CD8-positive, alpha-beta memory T cell (primary cell): ENCODE measurements around the gene MEF2A. TPM values are rescaled to one million over a fixed set of nuclear protein-coding genes. Genes with fewer than 3 reads are reported as not detected.

Experiments used
- CTCF ChIA-PET: fragments of 350-600 bp; sonication (Branson Sonifier 250); formaldehyde crosslinking; loops from one replicate; lab custom pipeline; 2021; ENCODE audit warnings: antibody characterized with exemption; lab: Charles Lee
- POLR2A ChIA-PET: fragments of 350-600 bp; sonication (Branson Sonifier 250); formaldehyde crosslinking; loops from one replicate; lab custom pipeline; 2021; ENCODE audit warnings: antibody characterized with exemption; lab: Charles Lee
- DNase-seq, 5 donors: peaks; one replicate each; pipeline versions ENCODE4 v3.0.0 to v3.0.0-alpha.2; 2020 to 2022; ENCODE audit warnings: mixed read lengths in 1 of 5
- H3K27ac ChIP-seq: one replicate; pipeline ENCODE4 v1.7.0; 2013; ENCODE audit warnings: low read depth, mild to moderate bottlenecking, low read length, moderate library complexity
- H3K27me3 ChIP-seq: 2 replicates; pipeline ENCODE4 v1.7.0; 2013; ENCODE audit warnings: low read length, mild to moderate bottlenecking; ENCODE audit not compliant: insufficient read depth, poor library complexity, severe bottlenecking
- H3K36me3 ChIP-seq: 2 replicates; pipeline ENCODE4 v1.7.0; 2013; ENCODE audit warnings: mild to moderate bottlenecking, low read length, moderate library complexity; ENCODE audit not compliant: insufficient read depth
- H3K4me1 ChIP-seq: 2 replicates; pipeline ENCODE4 v1.7.0; 2013; ENCODE audit warnings: mild to moderate bottlenecking, low read length, moderate library complexity; ENCODE audit not compliant: insufficient read depth
- H3K4me3 ChIP-seq: 2 replicates; pipeline ENCODE4 v1.7.0; 2013; ENCODE audit warnings: mild to moderate bottlenecking, low read length
- H3K9me3 ChIP-seq: 2 replicates; pipeline ENCODE4 v1.7.0; 2013; ENCODE audit warnings: mild to moderate bottlenecking, low read length
- H3K27ac Mint-ChIP-seq, 8 donors: one replicate each; pipeline ENCODE4 v1.8.0; 2020 to 2021; ENCODE audit warnings: mixed read lengths in 8 of 8, mild to moderate bottlenecking in 6 of 8, inconsistent platforms in 3 of 8, moderate library complexity in 3 of 8
- H3K27me3 Mint-ChIP-seq, 2 donors: one replicate each; pipeline ENCODE4 v1.8.0; 2020 to 2021; ENCODE audit warnings: mixed read lengths in 2 of 2, mild to moderate bottlenecking in 1 of 2, moderate library complexity in 1 of 2
- H3K36me3 Mint-ChIP-seq, 3 donors: one replicate each; pipeline ENCODE4 v1.8.0; 2020 to 2021; ENCODE audit warnings: mixed read lengths in 3 of 3, inconsistent platforms in 1 of 3, mild to moderate bottlenecking in 1 of 3
- H3K4me1 Mint-ChIP-seq, 3 donors: one replicate each; pipeline ENCODE4 v1.8.0; 2020 to 2021; ENCODE audit warnings: mixed read lengths in 3 of 3, inconsistent platforms in 1 of 3, mild to moderate bottlenecking in 1 of 3
- H3K4me3 Mint-ChIP-seq, 7 donors: one replicate each; pipeline ENCODE4 v1.8.0; 2020 to 2021; ENCODE audit warnings: mixed read lengths in 7 of 7, mild to moderate bottlenecking in 6 of 7, moderate library complexity in 4 of 7, inconsistent platforms in 2 of 7
- H3K9me3 Mint-ChIP-seq, 5 donors: one replicate each; pipeline ENCODE4 v1.8.0; 2020 to 2022; ENCODE audit warnings: mixed read lengths in 5 of 5, mild to moderate bottlenecking in 3 of 5, moderate library complexity in 2 of 5, inconsistent platforms in 1 of 5
- polyA plus RNA-seq: library from polyadenylated mRNA; unstranded; fragments of 300-500 nt; fragmentation: Illumina TruSeq; gene quantifications from one replicate; pipeline ENCODE4 v1.2.3, GENCODE V29; 2021
- total RNA-seq, 2 experiments: library from RNA; stranded (reverse); gene quantifications; one replicate each; pipeline ENCODE4 v1.2.3, GENCODE V29; 2021

MEF2A gene
- total and polyA plus RNA-seq, 3 experiments from 2014 or later, result 15.3 to 22.4 (median 21.1) TPM

DNA sequence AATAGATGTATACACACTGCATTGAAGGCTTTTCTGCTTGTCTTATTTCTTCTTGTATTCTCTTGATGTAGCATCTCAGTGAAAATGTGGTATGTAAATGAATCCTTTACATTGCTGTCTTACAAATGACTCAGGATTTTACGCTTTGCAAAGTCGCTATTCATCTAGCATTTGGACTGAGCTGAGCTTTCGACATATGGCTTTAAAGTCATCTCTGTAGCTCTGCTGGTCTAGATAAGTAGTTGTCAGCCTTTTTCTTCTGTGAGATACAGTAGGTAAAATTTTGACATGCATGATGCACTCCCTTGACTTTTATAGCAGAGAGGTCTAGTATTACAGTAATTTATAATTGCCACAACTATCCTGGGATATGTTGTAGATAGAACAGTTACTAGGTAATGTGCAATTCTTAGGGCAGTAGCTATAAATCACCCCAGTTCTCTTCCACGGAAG, 16.8 kb downstream of the MEF2A start:
- Histone ChIP-seq H3K27me3 (no peaks in the 10 kb centered on the region), H3K36me3 (no peaks in the 10 kb centered on the region), H3K9me3 (no peaks in the 10 kb centered on the region), H3K4me3 (no peak overlapping the region), H3K27ac (no peak overlapping the region), H3K4me1 (peaks cover 4% of the 10 kb centered on the region)
- H3K9me3 Mint-ChIP-seq, result peaks cover 11 to 29% (median 25%) of the 10 kb centered on the region in 5 donors
- POLR2A ChIA-PET, result no interaction called here
- no peak for DNase-seq
- no peak overlapping the region for H3K4me3 Mint-ChIP-seq
- peaks cover 6 to 32% (median 22%) of the 10 kb centered on the region in 3 donors for H3K36me3 Mint-ChIP-seq
- CTCF ChIA-PET, result no interaction called here
- H3K27ac Mint-ChIP-seq, result no peak overlapping the region
- H3K4me1 Mint-ChIP-seq, result peaks cover 35 to 57% (median 37%) of the 10 kb centered on the region in 3 donors
- no peaks in the 10 kb centered on the region for H3K27me3 Mint-ChIP-seq

DNA sequence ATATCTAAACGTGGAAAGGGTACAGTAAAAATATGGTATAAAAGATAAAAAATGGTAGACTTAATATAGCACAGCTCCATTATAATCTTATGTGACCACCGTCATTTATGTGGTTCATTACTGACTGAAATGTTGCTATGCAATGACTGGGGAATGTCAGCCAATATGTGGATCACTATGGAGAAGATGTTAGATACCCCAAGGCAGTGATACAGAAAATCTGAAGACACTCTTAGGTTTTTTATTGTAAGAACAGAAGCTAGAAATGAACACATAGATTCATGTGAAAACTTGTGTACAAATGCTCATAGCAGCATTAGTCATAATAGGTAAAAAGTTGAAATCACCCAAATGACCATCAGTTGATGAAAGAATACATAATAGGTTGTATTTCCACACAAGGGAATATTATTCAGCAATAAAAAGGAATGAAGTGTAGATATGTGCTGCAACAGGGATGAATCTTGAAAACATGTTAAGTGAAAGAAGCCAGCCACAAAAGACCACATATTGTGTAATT, 18.4 kb downstream of the MEF2A start:
- Histone ChIP-seq H3K4me3 (no peak overlapping the region), H3K9me3 (no peaks in the 10 kb centered on the region), H3K27me3 (no peaks in the 10 kb centered on the region), H3K27ac (no peak overlapping the region), H3K36me3 (no peaks in the 10 kb centered on the region), H3K4me1 (peaks cover 4% of the 10 kb centered on the region)
- H3K4me1 Mint-ChIP-seq, result peaks cover 28 to 53% (median 31%) of the 10 kb centered on the region in 3 donors
- H3K27me3 Mint-ChIP-seq, result no peaks in the 10 kb centered on the region
- CTCF ChIA-PET, result no interaction called here
- no peak overlapping the region for H3K27ac Mint-ChIP-seq
- H3K9me3 Mint-ChIP-seq, result peaks cover 11 to 31% (median 29%) of the 10 kb centered on the region in 5 donors
- POLR2A ChIA-PET, result no interaction called here
- no peak overlapping the region for H3K4me3 Mint-ChIP-seq
- no peak for DNase-seq
- H3K36me3 Mint-ChIP-seq, result peaks cover 10 to 42% (median 23%) of the 10 kb centered on the region in 3 donors

DNA sequence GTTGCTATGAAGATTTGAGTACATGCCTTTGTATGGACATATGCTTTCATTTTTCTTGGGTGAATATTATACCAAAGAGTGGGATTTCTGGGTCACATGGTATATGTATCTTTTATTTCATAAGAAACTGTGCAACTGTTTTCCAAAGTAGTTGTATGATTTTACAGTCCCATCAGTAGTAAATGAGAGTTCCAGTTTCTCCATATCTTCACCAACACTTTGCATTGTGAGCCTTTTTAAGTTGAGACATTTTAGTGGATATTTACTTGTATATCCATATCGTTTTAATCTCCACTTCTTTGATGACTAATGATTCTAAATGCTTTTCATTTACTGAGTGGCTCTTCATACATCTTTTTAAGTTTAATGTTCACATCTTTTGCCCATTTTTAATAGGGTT, 20.3 kb downstream of the MEF2A start:
- Mint-ChIP-seq H3K4me1 (peaks cover 33 to 53% (median 36%) of the 10 kb centered on the region in 3 donors), H3K27me3 (no peaks in the 10 kb centered on the region), H3K36me3 (peaks cover 10 to 45% (median 23%) of the 10 kb centered on the region in 3 donors), H3K4me3 (no peak overlapping the region), H3K27ac (no peak overlapping the region), H3K9me3 (peaks cover 11 to 31% (median 29%) of the 10 kb centered on the region in 5 donors)
- H3K36me3 ChIP-seq, result no peaks in the 10 kb centered on the region
- no peak overlapping the region for H3K4me3 ChIP-seq
- CTCF ChIA-PET, result no interaction called here
- no peak for DNase-seq
- H3K4me1 ChIP-seq, result peaks cover 4% of the 10 kb centered on the region
- H3K27me3 ChIP-seq, result no peaks in the 10 kb centered on the region
- POLR2A ChIA-PET, result no interaction called here
- H3K9me3 ChIP-seq, result no peaks in the 10 kb centered on the region
- H3K27ac ChIP-seq, result no peak overlapping the region

DNA sequence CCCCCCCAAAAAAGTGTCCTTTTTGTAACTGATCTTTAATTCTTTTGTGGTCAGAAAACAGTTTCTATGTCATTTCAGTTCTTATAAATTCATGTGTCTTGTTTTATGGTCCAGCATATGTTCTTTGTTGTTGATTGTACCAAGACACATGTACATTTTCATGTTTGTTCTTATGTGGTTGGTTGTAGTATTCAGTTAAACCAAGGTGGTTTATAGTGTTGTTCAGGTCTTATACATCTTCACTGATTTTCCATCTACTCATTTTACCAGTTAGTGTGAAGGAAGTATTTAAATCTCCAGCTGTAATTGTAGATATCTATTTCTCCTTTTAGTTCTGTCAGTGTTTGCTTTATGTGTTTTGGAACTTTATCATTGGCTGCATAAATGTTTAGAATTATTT, 24.0 kb downstream of the MEF2A start:
- ChIA-PET POLR2A (no interaction called here), CTCF (no interaction called here)
- no peaks in the 10 kb centered on the region for H3K4me1 ChIP-seq
- DNase-seq, result no peak
- H3K9me3 ChIP-seq, result no peaks in the 10 kb centered on the region
- H3K36me3 ChIP-seq, result no peaks in the 10 kb centered on the region
- Mint-ChIP-seq H3K36me3 (peaks cover 12 to 59% (median 25%) of the 10 kb centered on the region in 3 donors), H3K4me3 (no peak overlapping the region), H3K27ac (no peak overlapping the region), H3K4me1 (peaks cover 41 to 56% (median 45%) of the 10 kb centered on the region in 3 donors), H3K27me3 (no peaks in the 10 kb centered on the region), H3K9me3 (peaks cover 9 to 28% (median 19%) of the 10 kb centered on the region in 5 donors)
- no peak overlapping the region for H3K4me3 ChIP-seq
- no peaks in the 10 kb centered on the region for H3K27me3 ChIP-seq
- no peak overlapping the region for H3K27ac ChIP-seq

DNA sequence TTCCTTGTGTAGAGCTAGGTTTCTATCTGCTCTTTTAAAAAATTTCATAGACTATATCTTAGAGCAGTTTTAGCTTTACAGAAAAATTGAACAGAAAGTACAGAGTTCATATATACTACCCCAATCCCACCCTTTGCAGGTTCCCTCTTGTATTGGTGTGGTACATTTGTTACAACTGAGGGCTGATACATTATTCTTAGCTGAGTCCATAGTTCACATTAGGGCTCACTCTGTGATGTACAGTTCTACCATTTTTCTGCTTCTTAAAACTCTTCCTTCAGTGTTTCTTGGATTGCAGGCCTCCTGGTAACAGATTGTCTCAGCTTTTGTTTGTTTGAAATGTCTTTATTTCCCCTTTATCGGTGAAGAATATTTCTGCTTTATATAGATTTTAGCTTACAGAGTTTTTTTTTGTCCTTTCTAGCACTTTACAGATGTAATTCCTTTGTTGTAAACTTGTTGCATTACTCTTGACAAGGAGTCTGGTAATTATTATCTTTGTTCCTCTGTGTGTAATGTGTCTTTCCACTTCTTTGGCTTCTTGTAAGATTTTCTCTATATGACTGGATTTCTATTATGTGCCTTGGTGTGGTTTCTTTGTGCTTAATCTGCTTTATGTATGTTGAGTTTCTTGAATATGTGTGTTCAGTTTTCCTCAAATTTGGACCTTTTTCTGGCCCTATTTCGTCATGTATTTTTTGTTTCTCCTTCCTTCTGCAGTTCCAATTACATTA, 25.3 kb downstream of the MEF2A start:
- no peak overlapping the region for H3K4me3 ChIP-seq
- no peak for DNase-seq
- peak overlapping the region in 1 of 8 donors; percentile 24 for H3K27ac Mint-ChIP-seq
- no peaks in the 10 kb centered on the region for H3K9me3 ChIP-seq
- no peak overlapping the region for H3K27ac ChIP-seq
- peak overlapping the region in 1 of 7 donors; percentile 1 for H3K4me3 Mint-ChIP-seq
- POLR2A ChIA-PET, result interaction anchor here (0.5 kb wide), 1 partner anchor 250 kb away, joined by 8 read pairs; no protein-coding TSS in a partner anchor
- peaks cover 11 to 21% (median 16%) of the 10 kb centered on the region in 5 donors for H3K9me3 Mint-ChIP-seq
- no peaks in the 10 kb centered on the region for H3K27me3 Mint-ChIP-seq
- CTCF ChIA-PET, result no interaction called here
- no peaks in the 10 kb centered on the region for H3K36me3 ChIP-seq
- peaks cover 46 to 64% (median 51%) of the 10 kb centered on the region in 3 donors for H3K4me1 Mint-ChIP-seq
- H3K36me3 Mint-ChIP-seq, result peaks cover 10 to 57% (median 22%) of the 10 kb centered on the region in 3 donors
- H3K4me1 ChIP-seq, result no peaks in the 10 kb centered on the region
- no peaks in the 10 kb centered on the region for H3K27me3 ChIP-seq

DNA sequence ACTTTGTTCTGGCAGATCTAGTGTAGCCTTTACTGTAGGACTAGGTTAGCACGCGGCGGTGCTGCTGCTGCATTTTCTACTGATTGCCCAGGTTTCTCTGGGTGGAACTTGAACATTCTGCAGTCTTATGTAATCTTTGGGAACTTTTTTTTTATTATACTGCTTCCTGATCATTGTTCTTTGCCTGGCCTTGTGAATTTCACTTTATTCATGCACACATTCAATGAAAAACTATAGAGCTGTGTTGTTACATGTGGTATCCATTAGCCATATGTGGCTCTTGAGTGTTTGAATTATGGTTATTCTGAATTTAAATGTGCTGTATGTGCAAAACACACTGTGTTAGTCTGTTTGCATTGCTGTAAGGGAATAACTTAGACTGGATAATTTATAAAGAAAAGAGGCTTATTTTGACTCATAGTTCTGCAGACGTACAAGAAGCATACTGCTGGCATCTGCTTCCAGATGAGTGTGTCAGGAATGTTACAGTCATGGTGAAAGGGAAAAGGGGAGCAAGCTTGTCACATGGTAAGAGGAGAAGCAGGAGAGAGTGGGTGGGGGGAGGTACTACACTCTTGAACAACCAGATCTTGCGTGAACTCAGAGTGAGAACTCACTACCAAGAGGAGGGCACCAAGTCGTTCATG, 26.5 kb downstream of the MEF2A start:
- H3K27me3 Mint-ChIP-seq, result no peaks in the 10 kb centered on the region
- no peak overlapping the region for H3K4me3 Mint-ChIP-seq
- H3K9me3 Mint-ChIP-seq, result peaks cover 3 to 15% (median 8%) of the 10 kb centered on the region in 5 donors
- Histone ChIP-seq H3K27me3 (no peaks in the 10 kb centered on the region), H3K4me1 (no peaks in the 10 kb centered on the region), H3K27ac (no peak overlapping the region), H3K36me3 (no peaks in the 10 kb centered on the region), H3K4me3 (no peak overlapping the region), H3K9me3 (no peaks in the 10 kb centered on the region)
- CTCF ChIA-PET, result no interaction called here
- peaks cover 46 to 66% (median 51%) of the 10 kb centered on the region in 3 donors for H3K4me1 Mint-ChIP-seq
- H3K36me3 Mint-ChIP-seq, result peaks cover 12 to 51% (median 14%) of the 10 kb centered on the region in 3 donors
- POLR2A ChIA-PET, result no interaction called here
- DNase-seq, result no peak
- H3K27ac Mint-ChIP-seq, result peak overlapping the region in 1 of 8 donors; percentile 34

DNA sequence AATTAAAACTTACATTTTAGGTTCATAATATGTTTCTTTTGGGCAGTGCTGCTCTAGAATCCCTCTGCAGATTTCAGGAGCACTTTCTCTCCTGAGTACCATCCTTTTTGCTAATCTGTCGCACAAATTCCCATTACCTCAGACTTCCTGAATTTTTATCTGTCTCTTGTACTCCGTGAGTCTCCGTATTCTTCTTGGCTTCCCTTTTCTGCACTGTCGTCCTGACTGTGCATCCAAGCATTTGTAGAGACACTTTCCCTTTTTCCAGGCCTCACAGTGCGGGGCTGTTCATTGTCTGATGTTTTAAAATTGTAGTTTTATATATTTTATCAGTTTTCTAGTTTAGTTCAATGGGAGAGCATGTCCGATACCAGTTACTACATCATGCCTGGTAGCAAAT, 27.3 kb downstream of the MEF2A start:
- no peaks in the 10 kb centered on the region for H3K27me3 Mint-ChIP-seq
- POLR2A ChIA-PET, result no interaction called here
- H3K4me1 ChIP-seq, result no peaks in the 10 kb centered on the region
- no peak overlapping the region for H3K4me3 ChIP-seq
- H3K36me3 ChIP-seq, result no peaks in the 10 kb centered on the region
- CTCF ChIA-PET, result no interaction called here
- H3K27ac ChIP-seq, result no peak overlapping the region
- no peaks in the 10 kb centered on the region for H3K9me3 ChIP-seq
- DNase-seq, result no peak
- no peak overlapping the region for H3K27ac Mint-ChIP-seq
- H3K27me3 ChIP-seq, result no peaks in the 10 kb centered on the region
- H3K36me3 Mint-ChIP-seq, result peaks cover 12 to 49% (median 16%) of the 10 kb centered on the region in 3 donors
- peak overlapping the region in 1 of 7 donors; percentile 16 for H3K4me3 Mint-ChIP-seq
- H3K4me1 Mint-ChIP-seq, result peaks cover 45 to 61% (median 46%) of the 10 kb centered on the region in 3 donors
- H3K9me3 Mint-ChIP-seq, result peaks cover 5 to 19% (median 13%) of the 10 kb centered on the region in 5 donors

DNA sequence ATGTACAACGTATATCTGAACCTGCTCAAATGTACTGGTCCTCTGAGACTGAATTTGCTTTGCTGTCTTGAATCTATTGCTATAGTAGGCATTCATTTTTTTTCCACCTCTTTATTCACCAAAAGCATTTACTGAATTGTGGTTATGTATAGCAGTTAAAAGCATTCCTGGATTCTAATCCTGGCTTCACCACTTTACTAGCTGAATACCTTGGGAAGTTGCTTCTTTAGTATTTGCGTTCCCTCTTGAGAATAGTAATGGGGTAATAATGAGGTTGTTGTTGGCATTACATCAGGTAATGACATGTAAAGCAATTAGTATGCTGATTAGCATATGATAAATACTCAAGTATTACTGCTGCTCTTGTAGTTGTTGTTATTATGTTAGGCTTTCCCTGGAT, 29.1 kb downstream of the MEF2A start:
- Mint-ChIP-seq H3K9me3 (peaks cover 5 to 23% (median 20%) of the 10 kb centered on the region in 5 donors), H3K27me3 (no peaks in the 10 kb centered on the region), H3K27ac (no peak overlapping the region), H3K4me3 (no peak overlapping the region), H3K36me3 (peaks cover 19 to 55% (median 30%) of the 10 kb centered on the region in 3 donors), H3K4me1 (peaks cover 33 to 55% (median 41%) of the 10 kb centered on the region in 3 donors)
- no peaks in the 10 kb centered on the region for H3K4me1 ChIP-seq
- no peak for DNase-seq
- no peaks in the 10 kb centered on the region for H3K27me3 ChIP-seq
- H3K36me3 ChIP-seq, result no peaks in the 10 kb centered on the region
- H3K9me3 ChIP-seq, result no peaks in the 10 kb centered on the region
- ChIA-PET POLR2A (no interaction called here), CTCF (no interaction called here)
- H3K4me3 ChIP-seq, result no peak overlapping the region
- H3K27ac ChIP-seq, result no peak overlapping the region
